Endothelial cell of umbilical vein (primary cell): ENCODE data around the gene RBM18. TPM values are rescaled to one million over a fixed set of nuclear protein-coding genes. Genes with fewer than 3 reads are reported as not detected.

Experiments used
- BruUV-seq: library from RNA; stranded (reverse); fragments of 400-500 nt; replicated peaks from 2 replicates; lab custom pipeline; 2021; lab: Mats Ljungman, UMichigan
- CTCF ChIA-PET: fragments of 300-600, 350-600 bp; sonication (Branson Sonifier 250); formaldehyde crosslinking; loops from one replicate; lab custom pipeline; 2021; ENCODE audit warnings: antibody characterized with exemption, inconsistent platforms; lab: Charles Lee
- POLR2A ChIA-PET: fragments of 300-600, 350-600 bp; sonication (Branson Sonifier 250); formaldehyde crosslinking; loops from one replicate; lab custom pipeline; 2021; ENCODE audit warnings: antibody characterized with exemption, inconsistent platforms; lab: Charles Lee
- DNase-seq: peaks from one replicate; pipeline ENCODE4 v3.0.0-alpha.2; 2011; ENCODE audit warnings: low read depth, low spot score
- FAIRE-seq: peaks from 2 replicates; lab custom pipeline; 2011; peaks lifted over from hg19 to GRCh38; lab: Jason Lieb, UNC
- H2AFZ ChIP-seq: 2 replicates; pipeline ENCODE4 v1.6.0; 2012; ENCODE audit warnings: low read depth, low read length, control low read depth, inconsistent platforms
- H3K27ac ChIP-seq: 2 replicates; pipeline ENCODE4 v1.5.1; 2011; ENCODE audit warnings: low read depth, mild to moderate bottlenecking, control low read depth, low read length, moderate library complexity; ENCODE audit not compliant: insufficient read depth
- H3K27me3 ChIP-seq, 2 experiments: 2 replicates each; pipeline versions ENCODE4 v1.6.0 to v1.6.1; 2011; ENCODE audit warnings: low read length in 2 of 2, mixed read lengths in 1 of 2; ENCODE audit not compliant: control insufficient read depth in 2 of 2, insufficient read depth in 2 of 2
- H3K36me3 ChIP-seq, 2 experiments: 2 replicates in 1 of 2; 3 replicates in 1 of 2; pipeline ENCODE4 v1.5.1; 2011; ENCODE audit warnings: low read length in 2 of 2, mild to moderate bottlenecking in 1 of 2, moderate library complexity in 1 of 2; ENCODE audit not compliant: control insufficient read depth in 2 of 2, insufficient read depth in 2 of 2; ENCODE audit errors: extremely low read depth in 1 of 2
- H3K4me1 ChIP-seq: 3 replicates; pipeline ENCODE4 v1.5.1; 2011; ENCODE audit warnings: mild to moderate bottlenecking, low read length; ENCODE audit not compliant: control insufficient read depth, insufficient read depth; ENCODE audit errors: extremely low read depth
- H3K4me2 ChIP-seq: 2 replicates; pipeline ENCODE4 v1.6.1; 2011; ENCODE audit warnings: low read length, control low read depth, mixed read lengths; ENCODE audit not compliant: insufficient read depth
- H3K4me3 ChIP-seq, 3 experiments: fragments of 200-600 bp in 1 of 3; sonication (generic), shearing (Covaris generic) in 1 of 3; replicated peaks in 1 of 3; 2 replicates each; pipeline ENCODE4 v1.5.1; 2011 to 2016; ENCODE audit warnings: control low read depth in 3 of 3, low read length in 3 of 3, mild to moderate bottlenecking in 2 of 3, inconsistent platforms in 1 of 3, low read depth in 1 of 3, moderate library complexity in 1 of 3; ENCODE audit not compliant: insufficient read depth in 1 of 3
- H3K79me2 ChIP-seq: 2 replicates; pipeline ENCODE4 v1.6.0; 2012; ENCODE audit warnings: low read length, inconsistent platforms; ENCODE audit not compliant: control insufficient read depth, insufficient read depth
- H3K9ac ChIP-seq: replicated peaks from 2 replicates; pipeline ENCODE3; 2011; ENCODE audit warnings: low read length, control low read depth; ENCODE audit not compliant: insufficient read depth; ENCODE audit errors: extremely low read depth
- H3K9me1 ChIP-seq: replicated peaks from 3 replicates; pipeline ENCODE4 v1.6.0; 2011; ENCODE audit warnings: mild to moderate bottlenecking, low read length; ENCODE audit not compliant: control insufficient read depth, insufficient read depth; ENCODE audit errors: extremely low read depth
- H3K9me3 ChIP-seq: replicated peaks from 2 replicates; pipeline ENCODE4 v1.5.1; 2012; ENCODE audit warnings: low read length, inconsistent platforms; ENCODE audit not compliant: control insufficient read depth, insufficient read depth
- H4K20me1 ChIP-seq: replicated peaks from 2 replicates; pipeline ENCODE3; 2011; ENCODE audit warnings: mild to moderate bottlenecking, low read length; ENCODE audit not compliant: control insufficient read depth, insufficient read depth; ENCODE audit errors: extremely low read depth
- CTCF ChIP-seq, 2 donors: IDR thresholded peaks; 1 replicate in 1 of 2; 2 replicates in 1 of 2; pipeline ENCODE4 v1.5.1; 2011; ENCODE audit warnings: low read length in 2 of 2, mild to moderate bottlenecking in 2 of 2, moderate library complexity in 2 of 2, control low read depth in 1 of 2, inconsistent platforms in 1 of 2, low read depth in 1 of 2; ENCODE audit not compliant: insufficient read depth in 1 of 2; ENCODE audit errors: extremely low read depth in 1 of 2
- EZH2 ChIP-seq: IDR thresholded peaks from 2 replicates; pipeline ENCODE4 v1.6.1; 2012; ENCODE audit warnings: borderline replicate concordance, low read depth, mild to moderate bottlenecking, moderate library complexity, low read length, inconsistent platforms; ENCODE audit not compliant: severe bottlenecking
- FOS ChIP-seq: IDR thresholded peaks from 2 replicates; pipeline ENCODE4 v1.6.1; 2011; ENCODE audit warnings: mild to moderate bottlenecking, low read length, moderate library complexity, borderline replicate concordance; ENCODE audit not compliant: insufficient read depth
- GATA2 ChIP-seq: IDR thresholded peaks from 2 replicates; pipeline ENCODE4 v1.7.0; 2011; ENCODE audit warnings: low read depth, mild to moderate bottlenecking, moderate library complexity, mixed read lengths, low read length; ENCODE audit not compliant: insufficient read length, insufficient read depth
- JUN ChIP-seq: IDR thresholded peaks from 2 replicates; pipeline ENCODE4 v1.6.1; 2011; ENCODE audit warnings: borderline replicate concordance, low read depth; ENCODE audit not compliant: insufficient read length, insufficient read depth
- MAX ChIP-seq: IDR thresholded peaks from 2 replicates; pipeline ENCODE4 v1.6.1; 2011; ENCODE audit not compliant: insufficient read depth, insufficient read length
- MYC ChIP-seq: IDR thresholded peaks from one replicate; pipeline ENCODE4 v1.6.1; 2011; ENCODE audit warnings: mild to moderate bottlenecking, low read depth, low read length
- POLR2A ChIP-seq: IDR thresholded peaks from 2 replicates; pipeline ENCODE4 v1.6.1; 2012; ENCODE audit warnings: low read depth, mild to moderate bottlenecking, control low read depth, low read length
- POLR2AphosphoS5 ChIP-seq: IDR thresholded peaks from 2 replicates; pipeline ENCODE4 v1.6.1; 2012; ENCODE audit warnings: low read depth, mild to moderate bottlenecking, control low read depth, low read length, moderate library complexity; ENCODE audit not compliant: insufficient read depth
- dilution Hi-C: fragments of 300-500 bp; cut with MboI; formaldehyde crosslinking; loops from one replicate; pipeline ENCODE4 v1.15.0; 2019; ENCODE audit warnings: low sequenced_read_pairs; ENCODE audit not compliant: extremely low pct_ligation_motif_present
- intact Hi-C: fragments of 100-400 bp; cut with micrococcal nuclease; formaldehyde crosslinking; loops from one replicate; pipeline ENCODE4 v1.10.0; 2022
- polyA plus RNA-seq, 4 experiments: library from polyadenylated mRNA; depleted of rRNA in 3 of 4; stranded (reverse) in 3 of 4; unstranded in 1 of 4; fragments of >200 nt; gene quantifications; 2 replicates each; pipeline versions ENCODE4 v1.2.1 to v1.2.3, GENCODE V29; 2011 to 2012; ENCODE audit warnings: missing spikeins in 1 of 4
- total RNA-seq: library from RNA; stranded (reverse); gene quantifications from 2 replicates; pipeline ENCODE4 v1.2.3, GENCODE V29; 2021

RBM18 gene
- total and polyA plus RNA-seq, 2 donors (not counting 3 experiments of a cell fraction or from before 2014, with no cell fraction given), result 7.9 to 26.9 TPM

- Histone ChIP-seq H3K9ac (no peak overlapping the region), H3K36me3 (no peaks in the 10 kb centered on the region), H4K20me1 (no peaks in the 10 kb centered on the region), H3K4me1 (peaks cover 9% of the 10 kb centered on the region), H3K79me2 (no peaks in the 10 kb centered on the region), H3K9me1 (no peaks in the 10 kb centered on the region), H3K4me3 (no peak overlapping the region), H3K27ac (no peak overlapping the region), H3K27me3 (peaks cover 21 to 27% of the 10 kb centered on the region in 2 experiments), H3K9me3 (no peaks in the 10 kb centered on the region), H3K4me2 (no peak overlapping the region), H2AFZ (no peak overlapping the region)
- ChIA-PET CTCF (interaction anchor here (1.0 to 1.3 kb wide), 4 partner anchors 87 to 130 kb away, joined by 3 to 4 read pairs (median 3); no protein-coding TSS in a partner anchor), POLR2A (no interaction called here)
- no peak for FAIRE-seq
- TF ChIP-seq EZH2 (no peak), MYC (no peak), POLR2AphosphoS5 (no peak), CTCF (IDR thresholded peaks at IDR 0.05; ENCODE audit: extremely low read depth in 1 of 2, insufficient read depth in 1 of 2, low read depth in 1 of 2, low read length in 2 of 2) (no peak), GATA2 (no peak), MAX (no peak), POLR2A (no peak), FOS (no peak), JUN (no peak)
- no TSS peak for BruUV-seq
- dilution Hi-C loops, result no loop called here
- no peak for DNase-seq
- intact Hi-C loops, result no loop called here
These were observed 43.9 kb downstream of the RBM18 start for GRCh38 chr9:122220673-122221182.
